Activated T-cell treated with anti-CD3 and anti-CD28 coated beads, Interleukin-2, amount 50 U/mL, for 1 hour (primary cell): ENCODE results near the gene GTPBP1.

ENCODE experiments used
- DNase-seq: peaks from one replicate; pipeline ENCODE4 v3.0.0-alpha.2; 2020

Gene GTPBP1

DNA sequence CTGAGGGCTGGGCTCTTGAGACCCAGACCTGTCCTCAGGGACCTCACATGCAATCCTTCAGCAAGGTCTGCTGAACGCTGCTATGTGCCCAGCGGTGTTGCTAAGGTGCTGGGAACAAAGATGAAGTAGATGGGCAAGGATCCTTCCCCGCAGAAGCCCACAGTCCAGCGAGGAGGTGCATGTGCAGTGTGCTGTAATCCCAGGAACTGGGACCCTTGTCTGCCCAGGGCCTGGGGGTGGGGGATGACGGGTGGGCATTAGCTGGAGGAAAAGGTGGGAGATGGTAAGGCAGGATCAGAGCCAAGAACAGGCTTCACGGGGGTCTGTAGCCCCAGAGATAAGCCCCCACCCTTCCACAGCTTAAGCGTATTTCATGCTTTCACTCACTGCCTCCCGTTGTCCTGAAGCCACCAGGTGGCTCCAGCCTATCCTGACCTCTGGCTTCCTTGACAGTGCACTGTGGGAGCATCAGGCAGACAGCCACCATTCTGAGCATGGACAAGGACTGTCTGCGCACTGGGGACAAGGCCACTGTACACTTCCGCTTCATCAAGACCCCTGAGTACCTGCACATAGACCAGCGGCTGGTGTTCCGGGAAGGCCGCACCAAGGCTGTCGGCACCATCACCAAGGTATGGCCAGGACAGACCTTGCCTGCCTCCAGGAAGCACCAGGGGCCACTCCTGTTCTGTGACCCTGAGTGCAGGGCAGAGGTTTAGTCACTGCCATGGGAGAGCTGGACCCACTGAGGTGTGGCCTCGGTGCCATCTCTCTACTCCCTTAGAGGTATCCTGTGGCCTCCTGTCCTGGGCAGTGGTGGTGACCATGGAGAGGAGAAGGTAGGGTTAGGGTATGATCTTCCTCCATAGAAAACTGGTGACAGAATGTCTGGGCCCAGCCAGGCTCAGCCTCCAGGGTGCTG lies 22.0 kb downstream of the GTPBP1 start:
- peak; percentile 16 for DNase-seq

- DNase-seq: peak; percentile 12
Observed at GRCh38 chr22:38728871-38729796, 23.4 kb downstream of the GTPBP1 start.

- DNase-seq: peak; percentile 13
Observed at GRCh38 chr22:38729946-38730345, 24.2 kb downstream of the GTPBP1 start.

DNA sequence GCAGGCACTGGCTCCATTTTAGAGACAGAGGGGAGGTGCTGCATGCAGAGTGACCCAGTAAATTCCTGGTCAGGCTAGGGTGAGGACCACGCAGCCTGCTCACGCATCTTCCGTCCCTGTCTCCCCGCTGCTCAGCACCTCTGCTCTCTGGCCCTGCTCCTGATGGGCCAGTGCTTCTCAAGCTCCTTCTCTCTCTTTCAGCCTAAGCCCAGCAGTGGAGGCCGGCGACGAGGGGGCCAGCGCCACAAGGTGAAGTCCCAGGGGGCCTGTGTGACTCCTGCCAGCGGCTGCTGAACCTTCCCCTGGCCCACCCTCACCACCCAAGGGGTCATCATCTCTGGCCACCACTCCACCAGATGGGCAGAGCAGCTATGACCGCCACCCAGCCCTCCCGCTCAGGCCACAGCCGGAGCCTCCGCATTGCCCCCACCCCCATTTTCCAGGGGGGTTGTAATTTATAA lies 24.7 kb downstream of the GTPBP1 start:
- peak; percentile 17 for DNase-seq

- peak; percentile 23 for DNase-seq
Observed at GRCh38 chr22:38731703-38732161, 26.0 kb downstream of the GTPBP1 start.

GRCh38 chr22:38732251-38732815 lies 26.6 kb downstream of the GTPBP1 start:
- no peak for DNase-seq

DNA sequence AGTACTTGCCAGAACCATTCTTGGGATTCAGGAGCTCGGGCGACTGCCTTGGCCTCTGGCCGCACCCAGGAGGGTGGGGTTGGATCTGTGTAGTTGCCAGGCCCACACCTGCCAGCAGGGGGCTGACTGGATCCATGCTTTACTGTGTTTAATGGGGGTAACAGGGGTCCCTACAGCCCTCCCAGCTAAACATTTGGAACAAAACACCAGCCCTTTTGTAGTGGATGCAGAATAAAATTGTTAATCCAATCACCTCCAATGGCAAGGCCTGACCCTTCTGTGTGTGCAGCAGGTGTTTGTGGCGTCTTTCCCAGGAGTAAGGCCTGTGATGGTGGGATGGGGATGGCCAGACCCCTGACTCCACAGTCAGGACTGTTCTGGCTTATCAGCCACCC lies 27.6 kb downstream of the GTPBP1 start:
- DNase-seq: peak; percentile 69

GRCh38 chr22:38733724-38734381 lies 28.1 kb downstream of the GTPBP1 start:
- no peak for DNase-seq

GRCh38 chr22:38734421-38735100 lies 28.8 kb downstream of the GTPBP1 start:
- DNase-seq: no peak

GRCh38 chr22:38735126-38735464 lies 29.4 kb downstream of the GTPBP1 start:
- no peak for DNase-seq

- no peak for DNase-seq
Observed at GRCh38 chr22:38735465-38736256, 29.9 kb downstream of the GTPBP1 start.

- DNase-seq: no peak
Observed at GRCh38 chr22:38736257-38736570, 30.5 kb downstream of the GTPBP1 start.

- DNase-seq: no peak
Observed at GRCh38 chr22:38737302-38738060, 31.7 kb downstream of the GTPBP1 start.

- no peak for DNase-seq
Observed at GRCh38 chr22:38738475-38739070, 32.8 kb downstream of the GTPBP1 start.

DNA sequence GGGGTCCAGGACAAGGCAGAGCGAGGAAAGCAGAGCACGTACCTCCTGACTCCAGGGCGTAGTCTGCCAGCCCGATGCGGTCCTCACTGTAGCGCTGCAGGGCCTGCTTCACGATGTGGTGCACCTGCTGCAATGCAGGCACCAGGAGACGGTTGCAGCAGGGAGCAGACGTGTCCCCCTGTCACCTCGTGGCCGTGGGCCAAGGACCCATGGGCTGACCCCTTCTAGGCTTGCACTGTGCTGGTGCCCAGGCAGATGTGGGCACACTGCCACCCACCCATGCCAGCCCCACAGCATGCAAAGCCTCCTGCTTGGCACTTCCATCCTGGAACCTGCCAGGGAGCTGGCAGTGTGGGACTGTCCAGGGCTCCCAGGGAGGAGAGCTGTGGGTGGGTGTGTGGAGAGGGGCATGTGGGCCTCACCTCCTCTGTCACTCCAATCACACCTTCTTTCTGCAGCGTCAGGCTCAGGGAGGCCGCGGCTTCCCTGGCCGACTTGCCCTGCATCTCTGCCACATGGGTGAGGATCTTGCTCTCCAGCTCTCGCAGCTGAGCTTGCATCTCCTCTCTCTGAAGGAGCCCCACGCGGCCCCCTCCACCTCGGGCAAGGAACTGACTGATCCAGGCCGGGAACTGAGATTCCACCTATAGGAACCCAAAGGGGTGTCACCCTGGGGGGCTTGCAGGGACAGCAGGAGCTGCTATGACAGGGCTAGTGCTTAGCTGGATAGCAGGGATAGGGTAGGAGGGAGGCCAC lies 33.7 kb downstream of the GTPBP1 start:
- DNase-seq: no peak

- DNase-seq: no peak
Observed at GRCh38 chr22:38740116-38740723, 34.5 kb downstream of the GTPBP1 start.

- DNase-seq: no peak
Observed at GRCh38 chr22:38740754-38741153, 35.0 kb downstream of the GTPBP1 start.

GRCh38 chr22:38741166-38741565 lies 35.4 kb downstream of the GTPBP1 start:
- DNase-seq: no peak

DNA sequence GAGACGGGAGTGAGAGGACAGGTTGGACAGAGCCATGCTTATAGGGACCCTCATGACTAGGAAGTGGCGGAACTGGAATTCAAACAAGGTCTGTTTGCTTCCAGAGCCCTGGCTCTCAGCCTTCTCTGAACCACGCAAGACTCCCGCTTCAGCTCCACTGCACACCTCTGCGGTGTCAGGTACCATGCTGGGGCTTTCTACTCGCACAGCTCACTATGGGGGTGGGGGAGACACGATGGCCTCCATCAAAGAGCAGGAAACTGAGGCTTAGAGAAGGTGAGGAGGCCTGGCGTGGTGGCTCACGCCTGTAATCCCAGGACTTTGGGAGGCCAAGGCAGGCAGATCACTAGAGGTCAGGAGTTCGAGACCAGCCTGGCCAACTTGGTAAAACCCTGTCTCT lies 35.8 kb downstream of the GTPBP1 start:
- no peak for DNase-seq
